Subcutaneous abdominal adipose tissue (tissue), 5 donors: Measurements from ENCODE around the gene EXOC3L4.

Source experiments
- H3K27ac ChIP-seq: one replicate; pipeline ENCODE4 v1.7.0; 2013; ENCODE audit warnings: low read depth, mild to moderate bottlenecking, inconsistent platforms, low read length, moderate library complexity
- H3K27me3 ChIP-seq, 5 donors: one replicate each; pipeline ENCODE4 v1.7.0; 2013; ENCODE audit warnings: low read length in 5 of 5, inconsistent platforms in 1 of 5; ENCODE audit not compliant: control insufficient read depth in 5 of 5, insufficient read depth in 4 of 5
- H3K36me3 ChIP-seq, 5 donors: one replicate each; pipeline ENCODE4 v1.7.0; 2013; ENCODE audit warnings: low read length in 5 of 5; ENCODE audit not compliant: control insufficient read depth in 5 of 5, insufficient read depth in 5 of 5
- H3K4me1 ChIP-seq, 5 donors: one replicate each; pipeline ENCODE4 v1.7.0; 2013; ENCODE audit warnings: low read length in 5 of 5, mild to moderate bottlenecking in 3 of 5, moderate library complexity in 1 of 5; ENCODE audit not compliant: control insufficient read depth in 5 of 5, insufficient read depth in 5 of 5
- H3K4me3 ChIP-seq, 5 donors: one replicate each; pipeline ENCODE4 v1.7.0; 2013; ENCODE audit warnings: low read length in 5 of 5, low read depth in 1 of 5
- H3K9ac ChIP-seq, 5 donors: one replicate each; pipeline ENCODE4 v1.7.0; 2013; ENCODE audit warnings: low read length in 5 of 5, mild to moderate bottlenecking in 4 of 5, moderate library complexity in 3 of 5
- H3K9me3 ChIP-seq, 5 donors: one replicate each; pipeline ENCODE4 v1.7.0; 2013; ENCODE audit warnings: low read length in 5 of 5; ENCODE audit not compliant: control insufficient read depth in 5 of 5
- donor health status: healthy.
- donor health status: healthy.
- donor health status: healthy.
- donor health status: healthy.
- donor health status: healthy.

EXOC3L4 gene

DNA sequence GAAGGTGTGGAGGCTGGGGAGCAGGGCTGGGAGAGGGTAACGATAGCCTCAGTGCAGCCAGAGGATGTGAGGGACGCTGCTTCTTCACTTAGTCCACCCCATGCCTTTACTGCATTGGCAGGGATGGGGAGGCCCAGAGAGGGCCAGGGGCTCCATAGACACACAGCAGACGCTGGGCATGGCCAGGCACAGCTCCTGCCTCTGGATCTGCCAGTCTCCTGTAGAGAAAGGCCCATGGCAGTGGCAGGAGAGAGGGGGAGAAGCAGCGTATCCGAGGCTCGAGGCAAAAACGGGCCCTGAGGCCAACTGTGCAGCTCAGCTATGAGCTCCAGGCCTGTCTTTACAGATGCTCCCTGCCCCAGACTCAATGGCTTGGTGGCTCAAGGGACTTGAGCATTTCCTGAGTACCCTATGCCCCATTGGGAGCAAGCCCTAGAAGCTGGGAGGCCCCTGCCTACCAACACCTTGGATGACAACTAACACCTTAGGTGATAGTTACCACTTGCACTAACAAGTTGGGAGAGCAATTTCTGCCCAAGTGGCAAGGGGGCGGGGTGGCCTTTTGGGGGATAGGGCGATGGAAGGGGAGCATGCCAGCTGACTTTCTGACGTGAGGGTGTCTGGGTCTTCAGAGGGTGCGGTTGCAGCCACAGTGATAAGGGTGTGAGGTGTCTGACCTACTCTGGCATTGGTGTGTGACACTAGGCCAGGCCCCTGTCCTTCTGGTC is 15.5 kb upstream of the EXOC3L4 start:
- H3K9me3 ChIP-seq = no peaks in the 10 kb centered on the region
- no peaks in the 10 kb centered on the region for H3K36me3 ChIP-seq
- H3K4me3 ChIP-seq = no peak overlapping the region
- H3K27me3 ChIP-seq = peaks cover 0 to 6% (median 6%) of the 10 kb centered on the region in 5 donors
- H3K9ac ChIP-seq = no peak overlapping the region
- peaks cover 4 to 25% (median 16%) of the 10 kb centered on the region in 5 donors for H3K4me1 ChIP-seq
- H3K27ac ChIP-seq = no peak overlapping the region

DNA sequence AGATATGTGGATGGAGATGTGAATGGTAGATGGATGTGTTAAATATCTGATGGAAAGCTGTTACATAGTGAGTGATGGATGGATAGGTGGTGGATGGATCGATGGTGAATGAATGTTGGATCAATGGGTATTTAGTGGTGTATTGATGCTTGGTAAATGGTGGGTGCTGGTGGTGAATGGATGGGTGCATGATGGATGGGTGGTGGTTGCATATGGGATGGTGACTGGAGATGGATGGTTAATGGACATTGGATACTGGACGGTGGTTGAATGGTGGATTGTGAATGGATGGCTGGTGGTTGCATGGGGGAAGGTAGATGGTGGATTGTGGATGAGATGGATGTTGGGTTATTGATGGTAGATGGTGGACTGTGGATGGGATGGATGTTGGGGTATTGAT is 12.6 kb upstream of the EXOC3L4 start:
- Histone ChIP-seq H3K27me3 (peaks cover 0 to 23% (median 13%) of the 10 kb centered on the region in 5 donors), H3K27ac (no peak overlapping the region)

DNA sequence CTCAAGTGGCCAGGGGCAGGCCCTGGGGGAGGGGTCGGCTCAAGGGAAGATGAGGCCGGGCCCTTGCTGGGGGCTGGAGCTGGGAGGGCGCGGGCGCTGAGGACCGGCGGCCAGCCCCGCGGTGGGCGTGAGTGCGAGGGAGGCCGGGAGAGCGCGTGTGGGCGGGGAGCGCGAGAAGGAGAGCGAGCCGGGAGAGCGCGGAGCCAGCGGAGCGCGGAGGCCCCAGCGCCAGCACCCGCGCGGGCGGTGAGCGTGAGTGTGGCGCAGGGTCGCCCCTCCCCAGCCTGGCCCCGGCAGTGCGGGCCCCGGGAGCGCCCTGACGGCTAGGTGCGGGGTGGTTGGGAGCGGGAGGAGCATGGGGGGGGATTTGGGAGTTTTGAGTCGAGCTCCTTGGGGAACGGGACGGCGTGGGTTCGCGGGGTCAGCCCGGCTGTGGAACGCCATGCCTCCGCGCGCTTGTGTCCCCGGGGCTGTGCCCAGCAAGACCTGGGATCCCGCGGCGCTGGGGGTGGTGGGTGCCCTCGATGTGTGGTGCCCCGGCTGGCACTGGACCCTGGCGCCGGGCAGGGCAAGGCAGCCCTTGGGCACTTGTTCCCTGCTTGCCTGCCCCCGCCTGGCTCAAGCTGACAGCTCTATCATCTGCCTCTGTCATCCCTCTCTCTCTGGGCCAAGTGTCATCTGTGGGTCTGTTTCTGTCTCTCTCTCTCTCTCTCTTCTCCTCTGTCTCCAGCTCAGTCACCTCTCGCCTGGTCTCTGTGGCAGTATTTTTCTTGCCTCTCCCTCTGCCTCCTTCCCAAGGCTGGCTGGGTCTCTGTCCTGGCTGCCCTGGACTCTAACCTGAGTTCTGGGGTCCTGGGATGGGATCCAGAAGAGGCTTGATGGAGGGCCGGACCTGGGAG is 10.3 kb upstream of the EXOC3L4 start, which contains the start of gene LBHD2:
LBHD2 (plus strand) TSS at position 190 of the 899 bp plus-strand sequence. CDS start 1,803 bp downstream, outside the sequence.
- Histone ChIP-seq H3K9me3 (no peaks in the 10 kb centered on the region), H3K27ac (no peak within 1 kb of the TSS), H3K36me3 (no peaks in the 10 kb centered on the region), H3K27me3 (peaks cover 0 to 27% (median 13%) of the 10 kb centered on the region in 5 donors), H3K4me3 (peak within 1 kb of the TSS in 3 of 5 donors; percentile 18 to 46 (median 24)), H3K4me1 (peaks cover 0 to 10% (median 9%) of the 10 kb centered on the region in 5 donors), H3K9ac (peak within 1 kb of the TSS in 1 of 5 donors; percentile 30)

More for the DNA sequence above, 12.6 kb upstream of the EXOC3L4 start:
- H3K9ac ChIP-seq = no peak overlapping the region
- H3K9me3 ChIP-seq = no peaks in the 10 kb centered on the region
- no peak overlapping the region for H3K4me3 ChIP-seq
- peaks cover 0 to 16% (median 9%) of the 10 kb centered on the region in 5 donors for H3K4me1 ChIP-seq
- no peaks in the 10 kb centered on the region for H3K36me3 ChIP-seq

DNA sequence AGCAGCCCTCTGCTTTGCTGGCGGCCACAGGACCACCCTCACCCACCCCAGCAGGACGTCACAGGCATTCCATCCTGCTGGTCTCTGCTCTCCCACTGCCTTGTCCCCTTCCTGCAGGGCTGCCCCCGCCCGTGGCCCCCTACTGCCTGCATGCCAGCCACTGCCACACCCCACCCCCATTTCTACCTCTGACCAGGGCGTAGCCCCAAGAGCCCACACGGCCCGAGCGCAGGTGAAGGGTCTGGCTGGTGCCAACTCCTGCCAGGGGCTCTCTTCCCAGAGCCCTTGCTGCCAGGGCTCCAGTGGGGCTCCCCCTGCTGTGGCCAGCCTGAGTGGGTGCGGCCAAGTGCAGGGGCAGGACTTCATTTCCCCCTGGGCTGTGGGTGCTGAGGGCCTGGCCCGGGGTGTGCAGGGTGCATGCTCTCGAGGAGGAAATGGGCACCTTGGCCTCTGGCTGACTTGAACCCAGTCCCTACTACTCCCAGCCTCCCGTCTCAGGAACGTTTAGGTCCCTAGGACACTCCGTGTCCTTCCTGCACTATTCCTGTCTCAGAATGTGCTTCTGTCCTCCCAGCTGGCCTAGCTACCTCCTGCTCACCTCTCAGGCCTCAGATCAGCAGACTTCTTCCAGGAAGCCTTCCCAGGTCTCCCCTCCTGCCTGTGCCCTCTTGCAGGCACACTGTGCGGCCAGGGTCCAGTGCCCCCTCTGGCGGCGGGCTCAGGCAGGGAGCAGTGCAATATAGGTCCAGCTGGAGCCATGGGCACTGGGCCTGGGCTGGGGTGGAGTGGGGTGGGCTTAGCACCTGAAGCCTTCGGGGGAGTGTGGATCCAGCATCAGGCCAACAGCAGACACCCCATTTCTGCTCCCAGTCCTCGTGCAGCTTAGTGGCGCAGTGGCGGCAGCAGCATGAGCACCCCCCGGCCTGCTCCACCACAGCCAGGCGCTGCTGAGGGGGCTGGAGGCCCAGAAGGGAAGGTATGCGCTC is 9.1 kb upstream of the EXOC3L4 start:
- Histone ChIP-seq H3K27ac (no peak overlapping the region), H3K27me3 (peaks cover 0 to 27% (median 13%) of the 10 kb centered on the region in 5 donors), H3K9me3 (no peaks in the 10 kb centered on the region), H3K4me1 (peaks cover 0 to 10% (median 9%) of the 10 kb centered on the region in 5 donors), H3K4me3 (no peak overlapping the region), H3K36me3 (no peaks in the 10 kb centered on the region), H3K9ac (no peak overlapping the region)

DNA sequence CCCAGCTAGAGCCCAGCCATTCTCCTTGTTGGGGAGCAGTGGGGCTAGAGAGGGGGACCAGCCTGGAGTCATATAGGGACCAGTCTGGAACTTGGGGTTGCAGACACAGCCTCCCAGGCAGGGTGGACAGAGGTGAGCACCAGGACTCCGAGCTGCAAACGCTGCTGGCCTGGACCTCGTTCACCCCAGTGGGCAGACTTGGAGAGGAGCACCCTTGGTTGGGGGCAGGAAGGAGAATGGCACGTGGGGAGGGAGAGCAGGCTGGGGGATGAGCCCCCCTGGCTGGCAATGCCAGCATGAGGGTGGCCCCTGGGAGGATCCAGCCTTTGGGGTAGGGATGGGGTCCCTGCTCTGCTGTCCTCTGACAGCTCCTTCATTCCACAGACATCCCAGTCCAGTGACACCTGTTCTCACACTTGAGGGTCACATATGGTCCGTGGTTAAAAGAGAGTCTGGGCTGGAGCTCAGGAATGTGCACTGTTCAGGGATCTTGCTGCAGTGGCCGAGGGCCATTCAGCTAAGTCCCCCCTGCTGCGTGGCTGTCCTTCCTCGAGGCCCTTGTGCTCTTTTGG is 7.7 kb upstream of the EXOC3L4 start:
- H3K4me3 ChIP-seq = no peak overlapping the region
- H3K36me3 ChIP-seq = no peaks in the 10 kb centered on the region
- no peak overlapping the region for H3K9ac ChIP-seq
- no peak overlapping the region for H3K27ac ChIP-seq
- peaks cover 0 to 26% (median 11%) of the 10 kb centered on the region in 5 donors for H3K27me3 ChIP-seq
- no peaks in the 10 kb centered on the region for H3K9me3 ChIP-seq
- H3K4me1 ChIP-seq = peaks cover 0 to 22% (median 17%) of the 10 kb centered on the region in 5 donors

DNA sequence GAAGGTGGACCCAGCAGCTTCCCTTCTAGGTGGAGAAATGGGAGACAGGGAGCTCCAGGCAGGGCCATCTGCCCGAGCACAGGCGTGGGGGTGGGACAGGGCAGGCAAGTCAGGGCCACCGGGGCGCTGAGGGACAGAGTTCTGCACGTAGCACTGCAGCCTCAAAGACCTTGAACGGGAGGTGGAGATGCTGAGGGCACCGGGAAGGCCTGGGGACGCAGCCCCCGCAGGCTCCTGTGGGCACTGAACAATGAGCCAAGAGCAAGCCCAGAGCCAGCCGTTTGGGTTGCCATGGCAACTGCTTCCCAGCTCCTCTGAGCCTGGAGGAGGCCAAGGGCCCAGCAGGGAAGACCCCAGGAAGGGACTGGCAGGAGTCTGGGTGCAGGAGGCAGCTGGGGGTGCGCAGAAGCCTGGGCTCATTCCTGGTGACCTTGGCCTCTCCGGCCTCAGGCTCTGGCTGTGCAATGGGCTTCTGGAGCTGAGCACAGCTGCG is 7.1 kb upstream of the EXOC3L4 start:
- H3K36me3 ChIP-seq = no peaks in the 10 kb centered on the region
- no peak overlapping the region for H3K27ac ChIP-seq
- H3K4me3 ChIP-seq = no peak overlapping the region
- H3K4me1 ChIP-seq = peaks cover 0 to 22% (median 19%) of the 10 kb centered on the region in 5 donors
- H3K9ac ChIP-seq = no peak overlapping the region
- H3K9me3 ChIP-seq = no peaks in the 10 kb centered on the region
- H3K27me3 ChIP-seq = peaks cover 0 to 22% (median 10%) of the 10 kb centered on the region in 5 donors

DNA sequence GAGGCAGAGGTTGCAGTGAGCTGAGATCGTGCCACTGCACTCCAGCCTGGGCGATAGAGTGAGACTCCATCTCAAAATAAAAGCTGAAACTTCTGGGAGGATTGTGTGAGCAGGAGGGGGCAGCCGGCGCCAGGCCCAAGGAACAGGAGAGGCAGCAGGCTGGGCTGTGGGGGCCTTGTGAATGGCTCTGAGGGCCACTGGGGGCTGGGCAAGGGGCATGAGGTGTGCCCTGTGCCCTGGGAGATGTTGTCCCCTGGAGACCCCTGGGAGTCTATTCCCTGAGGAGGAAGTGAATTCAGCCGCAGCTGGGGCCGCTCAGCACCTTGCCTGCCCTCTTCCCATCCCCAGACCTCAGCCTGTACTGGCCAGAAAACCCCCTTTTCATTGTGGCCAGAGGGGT is 5.6 kb upstream of the EXOC3L4 start:
- Histone ChIP-seq H3K36me3 (no peaks in the 10 kb centered on the region), H3K27me3 (peaks cover 0 to 22% (median 7%) of the 10 kb centered on the region in 5 donors), H3K4me3 (no peak overlapping the region), H3K9ac (no peak overlapping the region), H3K4me1 (peaks cover 0 to 20% (median 18%) of the 10 kb centered on the region in 5 donors), H3K9me3 (no peaks in the 10 kb centered on the region), H3K27ac (no peak overlapping the region)

DNA sequence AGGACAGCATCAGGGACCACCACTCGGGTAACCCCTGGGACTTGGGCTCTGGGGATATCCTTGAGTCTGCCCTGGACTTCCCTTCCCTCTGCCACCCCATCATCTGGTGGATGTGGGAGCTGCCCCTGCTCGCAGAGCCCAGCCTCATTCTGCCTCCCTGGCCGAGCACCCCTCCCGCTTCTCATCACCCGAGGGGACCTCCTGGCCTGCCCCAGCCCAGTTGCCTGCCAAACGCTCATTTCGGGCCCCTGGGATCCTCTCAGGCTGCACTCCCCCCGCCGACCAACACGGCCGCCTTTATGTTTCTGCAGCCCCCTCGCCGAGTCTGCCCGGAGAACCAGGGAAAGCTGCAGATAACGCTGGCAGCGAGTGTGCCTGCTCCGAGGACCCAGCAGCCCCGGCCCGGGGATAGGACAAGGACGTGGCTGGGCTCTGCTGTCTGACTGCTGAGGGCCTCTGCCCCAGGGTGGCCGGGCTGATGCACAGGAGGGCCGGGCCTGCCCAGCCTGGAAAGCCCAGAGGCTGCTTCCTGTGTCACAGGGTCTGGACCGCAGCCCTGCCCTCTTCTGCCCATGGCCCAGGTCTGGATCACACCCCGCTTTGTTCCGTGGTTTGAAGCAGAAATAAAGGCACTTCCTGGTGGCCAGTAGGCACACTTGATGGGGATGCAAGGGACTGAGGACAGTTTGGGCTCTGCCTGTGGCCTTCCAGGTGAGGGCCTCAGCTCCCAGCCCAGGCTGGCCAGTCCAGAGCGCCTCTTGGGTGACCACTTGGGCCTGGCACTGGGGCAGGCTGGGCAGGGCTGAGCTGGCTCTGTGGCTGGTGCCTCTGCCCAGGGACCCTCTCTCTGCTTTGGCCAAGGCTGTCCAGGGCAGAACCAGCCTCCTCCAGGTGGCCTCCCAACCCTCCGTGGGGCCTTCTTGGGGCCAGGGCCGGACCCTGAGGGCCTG is 4.9 kb upstream of the EXOC3L4 start:
- Histone ChIP-seq H3K4me1 (peaks cover 0 to 17% (median 14%) of the 10 kb centered on the region in 5 donors), H3K9me3 (no peaks in the 10 kb centered on the region), H3K27ac (no peak overlapping the region), H3K9ac (no peak overlapping the region), H3K4me3 (no peak overlapping the region), H3K27me3 (peaks cover 0 to 15% (median 4%) of the 10 kb centered on the region in 5 donors), H3K36me3 (no peaks in the 10 kb centered on the region)
